ENCODE data around the gene TOMM5. TPM values are rescaled to one million over a fixed set of nuclear protein-coding genes. Genes with fewer than 3 reads are reported as not detected.

The TOMM5 gene
- total RNA-seq, 1 donor from 2014 or later = 103 TPM

- no peaks in the 10 kb centered on the region for H3K9me3 Mint-ChIP-seq (ENCODE audit: low read depth)
- H3K4me3 Mint-ChIP-seq (ENCODE audit: low read depth) = no peak overlapping the region
- no peaks in the 10 kb centered on the region for H3K4me1 Mint-ChIP-seq (ENCODE audit: low read depth)
- H3K36me3 Mint-ChIP-seq (ENCODE audit: insufficient read depth) = no peaks in the 10 kb centered on the region
- TF ChIP-seq, protein P1, sequence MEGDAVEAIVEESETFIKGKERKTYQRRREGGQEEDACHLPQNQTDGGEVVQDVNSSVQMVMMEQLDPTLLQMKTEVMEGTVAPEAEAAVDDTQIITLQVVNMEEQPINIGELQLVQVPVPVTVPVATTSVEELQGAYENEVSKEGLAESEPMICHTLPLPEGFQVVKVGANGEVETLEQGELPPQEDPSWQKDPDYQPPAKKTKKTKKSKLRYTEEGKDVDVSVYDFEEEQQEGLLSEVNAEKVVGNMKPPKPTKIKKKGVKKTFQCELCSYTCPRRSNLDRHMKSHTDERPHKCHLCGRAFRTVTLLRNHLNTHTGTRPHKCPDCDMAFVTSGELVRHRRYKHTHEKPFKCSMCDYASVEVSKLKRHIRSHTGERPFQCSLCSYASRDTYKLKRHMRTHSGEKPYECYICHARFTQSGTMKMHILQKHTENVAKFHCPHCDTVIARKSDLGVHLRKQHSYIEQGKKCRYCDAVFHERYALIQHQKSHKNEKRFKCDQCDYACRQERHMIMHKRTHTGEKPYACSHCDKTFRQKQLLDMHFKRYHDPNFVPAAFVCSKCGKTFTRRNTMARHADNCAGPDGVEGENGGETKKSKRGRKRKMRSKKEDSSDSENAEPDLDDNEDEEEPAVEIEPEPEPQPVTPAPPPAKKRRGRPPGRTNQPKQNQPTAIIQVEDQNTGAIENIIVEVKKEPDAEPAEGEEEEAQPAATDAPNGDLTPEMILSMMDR (IDR thresholded peaks at IDR 0.05; ENCODE audit: unreplicated experiment) = no peak
- H3K27ac Mint-ChIP-seq = no peak overlapping the region
- no peak for DNase-seq (ENCODE audit: low spot score, unreplicated experiment)
- no peaks in the 10 kb centered on the region for H3K27me3 Mint-ChIP-seq
Observed at GRCh38 chr9:37547328-37547878, 45.0 kb downstream of the TOMM5 start.

GRCh38 chr9:37543468-37543867 lies 48.9 kb downstream of the TOMM5 start:
- Mint-ChIP-seq H3K4me3 (ENCODE audit: low read depth) (no peak overlapping the region), H3K27me3 (no peaks in the 10 kb centered on the region), H3K36me3 (ENCODE audit: insufficient read depth) (peaks cover 3% of the 10 kb centered on the region), H3K27ac (no peak overlapping the region), H3K4me1 (ENCODE audit: low read depth) (no peaks in the 10 kb centered on the region), H3K9me3 (ENCODE audit: low read depth) (no peaks in the 10 kb centered on the region)
- no peak for DNase-seq (ENCODE audit: low spot score, unreplicated experiment)
- TF ChIP-seq, protein P1 (IDR thresholded peaks at IDR 0.05; ENCODE audit: unreplicated experiment) = no peak

DNA sequence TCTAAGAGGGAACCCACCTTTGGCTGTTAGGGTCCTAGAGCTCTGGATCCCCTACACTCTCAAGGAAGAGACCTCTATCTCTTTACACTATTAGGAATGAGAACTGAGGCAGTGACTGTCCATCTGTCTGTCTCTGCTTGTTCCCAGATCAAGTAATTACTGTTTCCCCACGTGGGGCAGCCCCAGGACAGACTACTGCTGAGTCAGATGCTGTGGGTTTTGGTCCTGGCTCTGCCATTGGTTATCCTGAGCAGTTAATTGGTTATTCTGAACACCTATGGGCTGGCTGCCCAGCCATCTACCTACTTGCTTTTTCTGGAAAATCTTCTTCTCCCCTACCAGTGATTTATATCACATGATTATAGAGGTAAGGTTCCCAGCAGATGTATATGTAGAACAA lies 49.5 kb downstream of the TOMM5 start:
- no peak for DNase-seq (ENCODE audit: low spot score, unreplicated experiment)
- H3K9me3 Mint-ChIP-seq (ENCODE audit: low read depth) = no peaks in the 10 kb centered on the region
- H3K27me3 Mint-ChIP-seq = no peaks in the 10 kb centered on the region
- H3K4me3 Mint-ChIP-seq (ENCODE audit: low read depth) = no peak overlapping the region
- H3K4me1 Mint-ChIP-seq (ENCODE audit: low read depth) = no peaks in the 10 kb centered on the region
- TF ChIP-seq, protein P1 (IDR thresholded peaks at IDR 0.05; ENCODE audit: unreplicated experiment) = no peak
- H3K36me3 Mint-ChIP-seq (ENCODE audit: insufficient read depth) = peaks cover 3% of the 10 kb centered on the region
- no peak overlapping the region for H3K27ac Mint-ChIP-seq

DNA sequence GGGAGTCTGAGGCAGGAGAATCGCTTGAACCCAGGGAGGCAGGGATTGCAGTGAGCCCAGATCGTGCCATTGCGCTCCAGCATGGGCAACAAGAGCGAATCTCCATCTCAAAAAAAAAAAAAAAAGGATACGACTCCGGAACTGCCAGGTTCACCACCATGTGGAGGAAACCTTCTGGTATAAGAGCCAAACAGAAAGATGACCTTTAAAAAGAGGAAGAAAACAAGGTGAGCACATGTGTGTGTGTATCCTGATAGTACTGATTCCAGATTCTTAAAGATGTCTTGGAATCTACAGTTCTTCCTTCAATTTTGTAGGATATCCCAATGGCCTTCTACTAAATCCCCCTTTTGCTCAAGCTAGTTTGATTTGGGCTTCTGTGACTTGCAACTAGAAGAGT lies 49.9 kb downstream of the TOMM5 start:
- no peak overlapping the region for H3K27ac Mint-ChIP-seq
- DNase-seq (ENCODE audit: low spot score, unreplicated experiment) = no peak
- H3K9me3 Mint-ChIP-seq (ENCODE audit: low read depth) = no peaks in the 10 kb centered on the region
- no peak overlapping the region for H3K4me3 Mint-ChIP-seq (ENCODE audit: low read depth)
- TF ChIP-seq, protein P1 (IDR thresholded peaks at IDR 0.05; ENCODE audit: unreplicated experiment) = no peak
- no peaks in the 10 kb centered on the region for H3K27me3 Mint-ChIP-seq
- peaks cover 3% of the 10 kb centered on the region for H3K36me3 Mint-ChIP-seq (ENCODE audit: insufficient read depth)
- H3K4me1 Mint-ChIP-seq (ENCODE audit: low read depth) = no peaks in the 10 kb centered on the region

- peaks cover 3% of the 10 kb centered on the region for H3K36me3 Mint-ChIP-seq (ENCODE audit: insufficient read depth)
- H3K9me3 Mint-ChIP-seq (ENCODE audit: low read depth) = no peaks in the 10 kb centered on the region
- no peaks in the 10 kb centered on the region for H3K4me1 Mint-ChIP-seq (ENCODE audit: low read depth)
- TF ChIP-seq, protein P1 (IDR thresholded peaks at IDR 0.05; ENCODE audit: unreplicated experiment) = no peak
- DNase-seq (ENCODE audit: low spot score, unreplicated experiment) = no peak
- no peaks in the 10 kb centered on the region for H3K27me3 Mint-ChIP-seq
- peak overlapping the region; percentile 24 for H3K27ac Mint-ChIP-seq
- H3K4me3 Mint-ChIP-seq (ENCODE audit: low read depth) = no peak overlapping the region
Observed at GRCh38 chr9:37541465-37541864, 50.9 kb downstream of the TOMM5 start.

All from progenitor cell of endocrine pancreas (in vitro differentiated cells).